Body of pancreas (tissue), 4 donors: Measurements from ENCODE around the gene WFS1. TPM values are rescaled to one million over a fixed set of nuclear protein-coding genes. Genes with fewer than 3 reads are reported as not detected.

ENCODE experiments used
- ATAC-seq: fragments of 150-250 bp; one replicate; pipeline ENCODE4 v1.9.1; 2016
- DNase-seq, 4 donors: peaks; one replicate each; pipeline ENCODE4 v3.0.0-alpha.2; 2019
- H3K27ac ChIP-seq, 4 donors: fragments of 200-600 bp; sonication (generic); 1 replicate in 3 of 4; 2 replicates in 1 of 4; pipeline versions ENCODE4 v1.5.1 to v1.6.1; 2016 to 2019; ENCODE audit warnings: mild to moderate bottlenecking in 1 of 4, mixed read lengths in 1 of 4, moderate library complexity in 1 of 4
- H3K27me3 ChIP-seq, 2 donors: fragments of 200-600 bp; sonication (generic); one replicate each; pipeline ENCODE4 v1.6.0; 2016; ENCODE audit warnings: mild to moderate bottlenecking in 1 of 2
- H3K36me3 ChIP-seq, 2 donors: fragments of 200-600 bp; sonication (generic); replicated peaks in 1 of 2; 2 replicates each; pipeline ENCODE4 v1.5.1; 2016; ENCODE audit warnings: low read depth in 2 of 2; ENCODE audit not compliant: insufficient read depth in 1 of 2
- H3K4me1 ChIP-seq: fragments of 200-600 bp; sonication (generic); one replicate; pipeline ENCODE4 v1.6.0; 2016
- H3K4me3 ChIP-seq, 2 donors: fragments of 200-600 bp; sonication (generic); 1 replicate in 1 of 2; 2 replicates in 1 of 2; pipeline ENCODE4 v1.5.1; 2016 to 2019
- H3K9me3 ChIP-seq, 3 donors: fragments of 200-600 bp; sonication (generic); 1 replicate in 2 of 3; 2 replicates in 1 of 3; pipeline ENCODE4 v1.5.1; 2016
- CTCF ChIP-seq, 7 experiments: fragments of 450-650 bp in 4 of 7; fragments of 200-600 bp in 3 of 7; sonication (generic) in 3 of 7; IDR thresholded peaks; one replicate each; pipeline ENCODE4 v1.5.1; 2016 to 2019; ENCODE audit warnings: antibody characterized with exemption in 7 of 7
- POLR2A ChIP-seq, 3 donors: fragments of 450-650 bp; IDR thresholded peaks; one replicate each; pipeline ENCODE4 v1.6.1; 2016; ENCODE audit warnings: antibody characterized with exemption in 3 of 3, mild to moderate bottlenecking in 2 of 3
- WGBS, 2 donors: methylation state at CpG; one replicate each; pipeline ENCODE4 v1.1.5; 2017; 5-methylcytosine and 5-hydroxymethylcytosine counted together
- intact Hi-C: fragments of 100-400 bp; cut with DNase I; formaldehyde crosslinking; loops from one replicate; pipeline ENCODE4 v1.15.1; 2023
- total RNA-seq, 2 donors: library from RNA; depleted of rRNA; stranded (reverse); fragments of >200 nt; gene quantifications; one replicate each; pipeline ENCODE4 v1.1.0, GENCODE V29; 2016

Gene WFS1
- total RNA-seq, 2 donors from 2014 or later, result 18.4 to 31.6 TPM

GRCh38 chr4:6241062-6241845 is 28.4 kb upstream of the WFS1 start:
- H3K9me3 ChIP-seq, result peaks cover 0 to 10% (median 0%) of the 10 kb centered on the region in 3 donors
- WGBS, 2 donors, result 76 to 77% methylated on average over 16 of the region's 16 CpGs
- no peak overlapping the region for H3K4me3 ChIP-seq
- no peaks in the 10 kb centered on the region for H3K36me3 ChIP-seq
- intact Hi-C loops, result no loop called here
- peaks cover 8% of the 10 kb centered on the region for H3K4me1 ChIP-seq
- H3K27ac ChIP-seq, result no peak overlapping the region
- peaks cover 0 to 5% of the 10 kb centered on the region in 2 donors for H3K27me3 ChIP-seq
- DNase-seq, result no peak
- TF ChIP-seq CTCF (IDR thresholded peaks at IDR 0.05) (no peak), POLR2A (IDR thresholded peaks at IDR 0.05) (no peak)
- ATAC-seq, result no peak

GRCh38 chr4:6242271-6243029 is 27.2 kb upstream of the WFS1 start:
- Histone ChIP-seq H3K4me1 (peaks cover 8% of the 10 kb centered on the region), H3K36me3 (no peaks in the 10 kb centered on the region), H3K4me3 (no peak overlapping the region), H3K9me3 (peaks cover 0 to 10% (median 0%) of the 10 kb centered on the region in 3 donors), H3K27me3 (peaks cover 0 to 5% of the 10 kb centered on the region in 2 donors), H3K27ac (no peak overlapping the region)
- WGBS, 2 donors, result 59 to 60% methylated on average over 5 to 12 of the region's 12 CpGs
- no peak for ATAC-seq
- intact Hi-C loops, result no loop called here
- DNase-seq, result no peak
- no peak for TF ChIP-seq CTCF (IDR thresholded peaks at IDR 0.05)

GRCh38 chr4:6245246-6246169 is 24.1 kb upstream of the WFS1 start:
- peaks cover 0 to 10% (median 0%) of the 10 kb centered on the region in 3 donors for H3K9me3 ChIP-seq
- 9 to 26% methylated on average over 14 to 57 of the region's 67 CpGs for WGBS, 2 donors
- no peak for TF ChIP-seq POLR2A (IDR thresholded peaks at IDR 0.05)
- no peak for TF ChIP-seq CTCF (IDR thresholded peaks at IDR 0.05)
- no peak overlapping the region for H3K27ac ChIP-seq
- no peak overlapping the region for H3K4me3 ChIP-seq
- peaks cover 8% of the 10 kb centered on the region for H3K4me1 ChIP-seq
- intact Hi-C loops, result no loop called here
- DNase-seq, result peak in 2 of 4 donors; percentile 32
- ATAC-seq, result no peak
- no peaks in the 10 kb centered on the region for H3K36me3 ChIP-seq
- H3K27me3 ChIP-seq, result peaks cover 0 to 11% of the 10 kb centered on the region in 2 donors

GRCh38 chr4:6246170-6246634 is 23.4 kb upstream of the WFS1 start:
- H3K27me3 ChIP-seq, result peaks cover 0 to 11% of the 10 kb centered on the region in 2 donors
- no peak overlapping the region for H3K4me3 ChIP-seq
- WGBS, 2 donors, result 51 to 52% methylated on average over 9 of the region's 9 CpGs
- peaks cover 8% of the 10 kb centered on the region for H3K4me1 ChIP-seq
- no peak for TF ChIP-seq CTCF (IDR thresholded peaks at IDR 0.05)
- TF ChIP-seq POLR2A (IDR thresholded peaks at IDR 0.05), result no peak
- no peaks in the 10 kb centered on the region for H3K36me3 ChIP-seq
- DNase-seq (no peak), ATAC-seq (no peak)
- H3K27ac ChIP-seq, result no peak overlapping the region
- peaks cover 0 to 10% (median 0%) of the 10 kb centered on the region in 3 donors for H3K9me3 ChIP-seq
- intact Hi-C loops, result no loop called here
